PC-3 (cell line): Measurements from ENCODE around the gene ENOSF1.

Source experiments
- EZH2phosphoT487 ChIP-seq: fragments of 300-600 bp; sonication (generic); IDR thresholded peaks from 2 replicates; pipeline ENCODE4 v1.6.1; 2018; ENCODE audit warnings: mild to moderate bottlenecking, antibody characterized with exemption, low read length, borderline replicate concordance
- TF ChIP-seq, protein P1 (sequence below): fragments of 300-600 bp; sonication (generic); conservative IDR thresholded peaks from 2 replicates; pipeline ENCODE4 v1.5.1; 2017; ENCODE audit warnings: antibody characterized with exemption, low read depth, mild to moderate bottlenecking, low read length

DNA sequence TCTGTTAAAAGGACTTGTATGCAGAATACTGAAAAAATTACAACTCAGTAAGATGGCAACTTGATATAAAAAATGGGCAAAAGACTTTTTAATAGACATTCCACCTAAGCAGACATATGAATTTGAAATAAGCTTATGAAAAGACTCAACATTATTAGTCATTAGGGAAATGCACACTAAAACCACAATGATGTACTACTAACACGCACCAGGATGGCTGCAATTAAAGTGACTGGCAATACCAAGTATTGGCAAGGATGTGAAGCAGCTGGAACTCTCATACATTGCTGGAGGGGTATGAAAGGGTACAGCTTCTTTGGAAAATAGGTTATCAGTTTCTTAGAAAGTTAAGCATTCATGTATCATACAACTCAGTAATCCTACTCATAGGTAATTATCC lies 3.2 kb upstream of the ENOSF1 start:
- TF ChIP-seq EZH2phosphoT487, result no peak
- TF ChIP-seq, protein P1, sequence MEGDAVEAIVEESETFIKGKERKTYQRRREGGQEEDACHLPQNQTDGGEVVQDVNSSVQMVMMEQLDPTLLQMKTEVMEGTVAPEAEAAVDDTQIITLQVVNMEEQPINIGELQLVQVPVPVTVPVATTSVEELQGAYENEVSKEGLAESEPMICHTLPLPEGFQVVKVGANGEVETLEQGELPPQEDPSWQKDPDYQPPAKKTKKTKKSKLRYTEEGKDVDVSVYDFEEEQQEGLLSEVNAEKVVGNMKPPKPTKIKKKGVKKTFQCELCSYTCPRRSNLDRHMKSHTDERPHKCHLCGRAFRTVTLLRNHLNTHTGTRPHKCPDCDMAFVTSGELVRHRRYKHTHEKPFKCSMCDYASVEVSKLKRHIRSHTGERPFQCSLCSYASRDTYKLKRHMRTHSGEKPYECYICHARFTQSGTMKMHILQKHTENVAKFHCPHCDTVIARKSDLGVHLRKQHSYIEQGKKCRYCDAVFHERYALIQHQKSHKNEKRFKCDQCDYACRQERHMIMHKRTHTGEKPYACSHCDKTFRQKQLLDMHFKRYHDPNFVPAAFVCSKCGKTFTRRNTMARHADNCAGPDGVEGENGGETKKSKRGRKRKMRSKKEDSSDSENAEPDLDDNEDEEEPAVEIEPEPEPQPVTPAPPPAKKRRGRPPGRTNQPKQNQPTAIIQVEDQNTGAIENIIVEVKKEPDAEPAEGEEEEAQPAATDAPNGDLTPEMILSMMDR, result no peak
